A673 (cell line): ENCODE results near the gene ANO1. TPM values are rescaled to one million over a fixed set of nuclear protein-coding genes. Genes with fewer than 3 reads are reported as not detected.

Experiments used
- BruUV-seq: library from RNA; stranded (reverse); fragments of 400-500 nt; replicated peaks from 2 replicates; lab custom pipeline; 2021; lab: Mats Ljungman, UMichigan
- CTCF ChIA-PET: fragments of 300-600 bp; sonication (Branson Sonifier 250); formaldehyde crosslinking; loops from one replicate; lab custom pipeline; 2022; ENCODE audit warnings: antibody characterized with exemption; lab: Charles Lee
- POLR2A ChIA-PET: fragments of 300-600 bp; sonication (Branson Sonifier 250); formaldehyde crosslinking; loops from one replicate; lab custom pipeline; 2022; ENCODE audit warnings: antibody characterized with exemption; ENCODE audit not compliant: low non-redundant PET; lab: Charles Lee
- DNase-seq: peaks from one replicate; pipeline ENCODE4 v3.0.0-alpha.2; 2015; ENCODE audit warnings: low spot score
- H3K27ac ChIP-seq: fragments of 200-600 bp; sonication (generic); 2 replicates; pipeline ENCODE4 v1.5.1; 2016; ENCODE audit warnings: mixed run types, low read depth, mild to moderate bottlenecking, mixed read lengths, antibody characterized with exemption, low read length; ENCODE audit not compliant: poor library complexity, severe bottlenecking
- H3K27me3 ChIP-seq: fragments of 200-600 bp; sonication (generic); replicated peaks from 2 replicates; pipeline ENCODE4 v1.6.1; 2017; ENCODE audit warnings: mixed run types, low read depth, mild to moderate bottlenecking, mixed read lengths, antibody characterized with exemption, low read length; ENCODE audit not compliant: insufficient read depth, poor library complexity
- H3K36me3 ChIP-seq: fragments of 200-600 bp; sonication (generic); 2 replicates; pipeline ENCODE4 v1.6.1; 2016; ENCODE audit warnings: mixed run types, mild to moderate bottlenecking, mixed read lengths, antibody characterized with exemption, low read length; ENCODE audit not compliant: insufficient read depth, poor library complexity, severe bottlenecking
- H3K4me1 ChIP-seq: fragments of 200-600 bp; sonication (generic); 2 replicates; pipeline ENCODE4 v1.6.1; 2017; ENCODE audit warnings: mixed run types, mild to moderate bottlenecking, mixed read lengths, antibody characterized with exemption, low read length; ENCODE audit not compliant: insufficient read depth, poor library complexity, severe bottlenecking
- H3K4me3 ChIP-seq: fragments of 200-600 bp; sonication (generic); 2 replicates; pipeline ENCODE4 v1.5.1; 2016; ENCODE audit warnings: low read depth, mixed run types, mild to moderate bottlenecking, mixed read lengths, low read length; ENCODE audit not compliant: poor library complexity, severe bottlenecking
- H3K9me3 ChIP-seq: fragments of 200-600 bp; sonication (generic); 2 replicates; pipeline ENCODE4 v1.6.1; 2016; ENCODE audit warnings: mixed run types, low read depth, mild to moderate bottlenecking, mixed read lengths, antibody characterized with exemption, low read length; ENCODE audit not compliant: poor library complexity, severe bottlenecking
- EZH2 ChIP-seq: fragments of 200-600 bp; sonication (generic); IDR thresholded peaks from 2 replicates; pipeline ENCODE4 v1.6.1; 2017; ENCODE audit warnings: borderline replicate concordance, low read depth, mild to moderate bottlenecking, mixed read lengths, antibody characterized with exemption, low read length; ENCODE audit not compliant: poor library complexity, severe bottlenecking
- intact Hi-C: fragments of 100-400 bp; cut with micrococcal nuclease; formaldehyde crosslinking; loops from one replicate; pipeline ENCODE4 v1.10.0; 2022; ENCODE audit not compliant: unreplicated experiment
- total RNA-seq: library from RNA; stranded (reverse); gene quantifications from 2 replicates; pipeline ENCODE4 v1.2.3, GENCODE V29; 2021
- TF ChIP-seq, protein P1 (sequence below): fragments of 300-800, 200-600 bp; sonication (generic); conservative IDR thresholded peaks from 2 replicates; pipeline ENCODE4 v1.5.1; 2017; ENCODE audit warnings: low read depth, mild to moderate bottlenecking, antibody characterized with exemption, low read length, moderate library complexity, mixed read lengths

ANO1 gene
- total RNA-seq, 1 experiment from 2014 or later = 0.90 TPM

DNA sequence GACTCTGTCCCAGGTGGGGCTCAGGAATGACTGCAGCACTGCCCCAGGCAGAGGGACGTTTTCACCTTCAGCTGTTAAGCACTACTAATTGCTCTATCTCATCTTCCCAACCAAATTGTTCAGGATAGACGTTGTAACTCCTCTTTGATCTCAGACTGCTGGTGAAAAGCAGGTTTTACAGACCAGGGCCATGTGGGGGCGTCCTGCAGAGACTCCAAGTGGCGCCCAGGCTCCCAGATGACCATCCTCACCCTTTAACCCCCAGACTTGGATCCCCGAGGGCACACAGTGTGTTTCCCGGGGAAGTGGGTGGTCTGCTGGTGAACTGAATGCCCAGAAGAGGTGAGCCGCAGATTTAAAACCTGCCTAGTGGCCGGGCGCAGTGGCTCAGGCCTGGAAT, 148.8 kb downstream of the ANO1 start:
- POLR2A ChIA-PET = no interaction called here
- H3K4me3 ChIP-seq = no peak overlapping the region
- no peak overlapping the region for H3K27ac ChIP-seq
- no peaks in the 10 kb centered on the region for H3K27me3 ChIP-seq
- no peaks in the 10 kb centered on the region for H3K36me3 ChIP-seq
- intact Hi-C loops = no loop called here
- BruUV-seq = no TSS peak
- no peaks in the 10 kb centered on the region for H3K9me3 ChIP-seq
- TF ChIP-seq, protein P1, sequence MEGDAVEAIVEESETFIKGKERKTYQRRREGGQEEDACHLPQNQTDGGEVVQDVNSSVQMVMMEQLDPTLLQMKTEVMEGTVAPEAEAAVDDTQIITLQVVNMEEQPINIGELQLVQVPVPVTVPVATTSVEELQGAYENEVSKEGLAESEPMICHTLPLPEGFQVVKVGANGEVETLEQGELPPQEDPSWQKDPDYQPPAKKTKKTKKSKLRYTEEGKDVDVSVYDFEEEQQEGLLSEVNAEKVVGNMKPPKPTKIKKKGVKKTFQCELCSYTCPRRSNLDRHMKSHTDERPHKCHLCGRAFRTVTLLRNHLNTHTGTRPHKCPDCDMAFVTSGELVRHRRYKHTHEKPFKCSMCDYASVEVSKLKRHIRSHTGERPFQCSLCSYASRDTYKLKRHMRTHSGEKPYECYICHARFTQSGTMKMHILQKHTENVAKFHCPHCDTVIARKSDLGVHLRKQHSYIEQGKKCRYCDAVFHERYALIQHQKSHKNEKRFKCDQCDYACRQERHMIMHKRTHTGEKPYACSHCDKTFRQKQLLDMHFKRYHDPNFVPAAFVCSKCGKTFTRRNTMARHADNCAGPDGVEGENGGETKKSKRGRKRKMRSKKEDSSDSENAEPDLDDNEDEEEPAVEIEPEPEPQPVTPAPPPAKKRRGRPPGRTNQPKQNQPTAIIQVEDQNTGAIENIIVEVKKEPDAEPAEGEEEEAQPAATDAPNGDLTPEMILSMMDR = peak; percentile 50
- TF ChIP-seq EZH2 = no peak
- CTCF ChIA-PET = interaction anchor here (1.0 kb wide), 1 partner anchor 173 kb away, joined by 5 read pairs; no protein-coding TSS in a partner anchor
- no peaks in the 10 kb centered on the region for H3K4me1 ChIP-seq
- no peak for DNase-seq

DNA sequence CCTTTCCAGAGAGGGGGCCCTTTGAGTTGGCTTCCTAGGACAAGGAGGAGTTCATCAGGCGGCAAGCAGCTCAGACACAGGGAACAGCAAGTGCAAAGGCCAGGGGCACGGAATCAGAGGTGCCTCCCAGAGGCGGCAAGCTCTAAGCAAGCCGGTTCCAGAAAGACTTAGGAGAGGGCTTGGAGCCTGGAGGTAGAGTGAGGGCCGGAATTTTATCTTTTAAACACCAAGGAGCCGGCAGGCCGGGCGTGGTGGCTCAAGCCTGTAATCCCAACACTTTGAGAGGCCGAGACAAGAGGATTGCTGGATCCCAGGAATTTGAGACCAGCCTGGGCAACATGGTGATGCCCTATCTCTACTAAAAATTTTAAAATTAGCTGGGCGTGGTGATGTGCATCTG, 151.6 kb downstream of the ANO1 start:
- Histone ChIP-seq H3K9me3 (no peaks in the 10 kb centered on the region), H3K4me1 (no peaks in the 10 kb centered on the region), H3K4me3 (no peak overlapping the region), H3K36me3 (no peaks in the 10 kb centered on the region), H3K27me3 (no peaks in the 10 kb centered on the region), H3K27ac (no peak overlapping the region)
- BruUV-seq = no TSS peak
- POLR2A ChIA-PET = no interaction called here
- CTCF ChIA-PET = no interaction called here
- TF ChIP-seq EZH2 = no peak
- TF ChIP-seq, protein P1 = no peak
- intact Hi-C loops = no loop called here
- no peak for DNase-seq

- BruUV-seq = no TSS peak
Measured at GRCh38 chr11:70230151-70230839, 152.2 kb downstream of the ANO1 start.

More at GRCh38 chr11:70230151-70230839, 152.2 kb downstream of the ANO1 start:
- Histone ChIP-seq H3K27me3 (no peaks in the 10 kb centered on the region), H3K9me3 (no peaks in the 10 kb centered on the region), H3K4me3 (no peak overlapping the region), H3K27ac (no peak overlapping the region), H3K36me3 (no peaks in the 10 kb centered on the region), H3K4me1 (no peaks in the 10 kb centered on the region)
- intact Hi-C loops = no loop called here
- ChIA-PET CTCF (no interaction called here), POLR2A (interaction anchor here (0.7 kb wide), 1 partner anchor 582 kb away, joined by 4 read pairs; no protein-coding TSS in a partner anchor)
- TF ChIP-seq, protein P1 = no peak
- DNase-seq = no peak
